H1 (cell line): ENCODE measurements around the gene REPS2. TPM values are rescaled to one million over a fixed set of nuclear protein-coding genes. Genes with fewer than 3 reads are reported as not detected.

Experiments
- CTCF ChIA-PET: fragments of 300-600 bp; sonication (Branson Sonifier 250); formaldehyde crosslinking; loops from one replicate; lab custom pipeline; 2021; ENCODE audit not compliant: partially characterized antibody; lab: Charles Lee
- POLR2A ChIA-PET: fragments of 300-600 bp; sonication (Branson Sonifier 250); formaldehyde crosslinking; loops from one replicate; lab custom pipeline; 2021; ENCODE audit warnings: inconsistent platforms; ENCODE audit not compliant: partially characterized antibody; lab: Charles Lee
- DNase-seq, 2 experiments: peaks; one replicate each; pipeline versions ENCODE4 v3.0.0 to v3.0.0-alpha.2; 2010 to 2022; ENCODE audit warnings: low spot score in 2 of 2, low read depth in 1 of 2, mixed read lengths in 1 of 2
- FAIRE-seq: peaks from 2 replicates; lab custom pipeline; 2011; peaks lifted over from hg19 to GRCh38; lab: Jason Lieb, UNC
- H2AFZ ChIP-seq: 2 replicates; pipeline ENCODE4 v1.8.1; 2012; ENCODE audit warnings: low read length, inconsistent platforms
- H2AK5ac ChIP-seq: 2 replicates; pipeline ENCODE4 v1.6.1; 2013; ENCODE audit warnings: low read depth, low read length
- H2BK120ac ChIP-seq: replicated peaks from 2 replicates; pipeline ENCODE3; 2013; ENCODE audit warnings: low read depth, low read length, inconsistent platforms
- H2BK12ac ChIP-seq: 2 replicates; pipeline ENCODE4 v1.6.1; 2013; ENCODE audit warnings: low read depth, low read length
- H2BK15ac ChIP-seq: 2 replicates; pipeline ENCODE4 v1.6.1; 2013; ENCODE audit warnings: low read length
- H2BK20ac ChIP-seq: 2 replicates; pipeline ENCODE4 v1.6.1; 2013; ENCODE audit warnings: low read length
- H2BK5ac ChIP-seq: 2 replicates; pipeline ENCODE4 v1.6.1; 2013; ENCODE audit warnings: low read depth, low read length
- H3K14ac ChIP-seq: 2 replicates; pipeline ENCODE4 v1.6.1; 2013; ENCODE audit warnings: inconsistent platforms; ENCODE audit not compliant: insufficient read length
- H3K18ac ChIP-seq: 2 replicates; pipeline ENCODE4 v1.6.1; 2013; ENCODE audit warnings: low read length; ENCODE audit errors: extremely low read depth
- H3K23ac ChIP-seq: 2 replicates; pipeline ENCODE4 v1.6.1; 2013; ENCODE audit warnings: inconsistent platforms; ENCODE audit not compliant: insufficient read length
- H3K23me2 ChIP-seq: 2 replicates; pipeline ENCODE4 v1.6.1; 2013; ENCODE audit warnings: low read depth, low read length
- H3K27ac ChIP-seq: 2 replicates; pipeline ENCODE4 v1.6.1; 2011; ENCODE audit warnings: low read depth, low read length, inconsistent platforms
- H3K27me3 ChIP-seq, 4 experiments: replicated peaks in 1 of 4; 1 replicate in 1 of 4; 2 replicates in 3 of 4; pipeline versions ENCODE4 v1.6.1 to v1.8.1; 2011 to 2013; ENCODE audit warnings: low read length in 3 of 4, mild to moderate bottlenecking in 3 of 4, inconsistent platforms in 2 of 4, mixed read lengths in 2 of 4, moderate library complexity in 1 of 4; ENCODE audit not compliant: control insufficient read depth in 3 of 4, insufficient read depth in 3 of 4; ENCODE audit errors: extremely low read depth in 1 of 4
- H3K36me3 ChIP-seq, 4 experiments: 2 replicates each; pipeline versions ENCODE4 v1.6.1 to v1.8.1; 2011 to 2013; ENCODE audit warnings: mild to moderate bottlenecking in 4 of 4, low read length in 3 of 4, moderate library complexity in 2 of 4, control low read depth in 1 of 4, inconsistent platforms in 1 of 4; ENCODE audit not compliant: insufficient read depth in 4 of 4, control insufficient read depth in 2 of 4
- H3K4ac ChIP-seq: replicated peaks from 2 replicates; pipeline ENCODE3; 2013; ENCODE audit warnings: low read length, low read depth, mixed read lengths, inconsistent platforms; ENCODE audit not compliant: insufficient read length
- H3K4me1 ChIP-seq, 4 experiments: replicated peaks in 1 of 4; 1 replicate in 1 of 4; 2 replicates in 3 of 4; pipeline versions ENCODE4 v1.6.1 to v1.8.1; 2011 to 2013; ENCODE audit warnings: low read length in 3 of 4, inconsistent platforms in 2 of 4, mixed read lengths in 1 of 4; ENCODE audit not compliant: insufficient read depth in 4 of 4, control insufficient read depth in 3 of 4
- H3K4me2 ChIP-seq, 2 experiments: 2 replicates each; pipeline versions ENCODE4 v1.6.1 to v1.8.1; 2011 to 2013; ENCODE audit warnings: low read depth in 2 of 2, low read length in 2 of 2, control low read depth in 1 of 2, inconsistent platforms in 1 of 2, mild to moderate bottlenecking in 1 of 2; ENCODE audit not compliant: insufficient read depth in 1 of 2
- H3K4me3 ChIP-seq, 4 experiments: fragments of 200-600, 300-600 bp in 1 of 4; sonication (generic), shearing (Covaris generic), sonication (Bioruptor Twin) in 1 of 4; 2 replicates each; pipeline versions ENCODE4 v1.5.1 to v1.8.1; 2011 to 2016; ENCODE audit warnings: low read length in 4 of 4, low read depth in 3 of 4, control low read depth in 2 of 4, inconsistent platforms in 2 of 4, mild to moderate bottlenecking in 2 of 4, mixed read lengths in 1 of 4, moderate library complexity in 1 of 4; ENCODE audit not compliant: insufficient read depth in 2 of 4; ENCODE audit errors: extremely low read depth in 1 of 4
- H3K56ac ChIP-seq: replicated peaks from 2 replicates; pipeline ENCODE3; 2013; ENCODE audit warnings: low read depth, mild to moderate bottlenecking, mixed read lengths, low read length, inconsistent platforms; ENCODE audit not compliant: insufficient read length
- H3K79me1 ChIP-seq: 2 replicates; pipeline ENCODE4 v1.6.1; 2013; ENCODE audit warnings: low read depth, low read length, control low read depth
- H3K79me2 ChIP-seq, 2 experiments: 2 replicates each; pipeline versions ENCODE4 v1.6.1 to v1.8.1; 2012 to 2013; ENCODE audit warnings: low read length in 2 of 2, mild to moderate bottlenecking in 2 of 2, inconsistent platforms in 1 of 2; ENCODE audit not compliant: insufficient read depth in 2 of 2, control insufficient read depth in 1 of 2
- H3K9ac ChIP-seq, 4 experiments: replicated peaks in 1 of 4; 1 replicate in 1 of 4; 2 replicates in 3 of 4; pipeline versions ENCODE4 v1.6.1 to v1.8.1; 2011 to 2013; ENCODE audit warnings: low read depth in 3 of 4, low read length in 3 of 4, control low read depth in 2 of 4, mild to moderate bottlenecking in 2 of 4, moderate library complexity in 2 of 4, inconsistent platforms in 1 of 4; ENCODE audit errors: extremely low read depth in 1 of 4
- H3K9me3 ChIP-seq, 2 experiments: 2 replicates each; pipeline versions ENCODE4 v1.6.1 to v1.8.1; 2012 to 2013; ENCODE audit warnings: mild to moderate bottlenecking in 2 of 2, moderate library complexity in 2 of 2, control low read depth in 1 of 2, inconsistent platforms in 1 of 2, low read depth in 1 of 2, low read length in 1 of 2, mixed read lengths in 1 of 2; ENCODE audit not compliant: insufficient read depth in 2 of 2
- H4K20me1 ChIP-seq, 2 experiments: replicated peaks in 1 of 2; 2 replicates each; pipeline versions ENCODE3 to v1.8.1; 2011 to 2013; ENCODE audit warnings: inconsistent platforms in 2 of 2, low read length in 2 of 2, mild to moderate bottlenecking in 1 of 2; ENCODE audit not compliant: insufficient read depth in 2 of 2, control insufficient read depth in 1 of 2
- H4K5ac ChIP-seq: 2 replicates; pipeline ENCODE4 v1.6.1; 2013; ENCODE audit warnings: low read length, low read depth, mixed read lengths, inconsistent platforms; ENCODE audit not compliant: insufficient read length
- H4K8ac ChIP-seq: 2 replicates; pipeline ENCODE4 v1.8.0; 2013; ENCODE audit warnings: mild to moderate bottlenecking, moderate library complexity, low read length, inconsistent platforms; ENCODE audit not compliant: insufficient read depth; ENCODE audit errors: extremely low read depth
- H4K91ac ChIP-seq: replicated peaks from 2 replicates; pipeline ENCODE3; 2013; ENCODE audit warnings: low read length, mixed read lengths, inconsistent platforms; ENCODE audit not compliant: insufficient read length
- CHD2 ChIP-seq: IDR thresholded peaks from 2 replicates; pipeline ENCODE4 v1.6.1; 2012; ENCODE audit warnings: low read length, improper control_type of control experiment
- WGBS, 2 experiments: shearing (Covaris generic) in 1 of 2; methylation state at CpG; one replicate each; pipeline versions ENCODE4 v1.1.6 to v1.1.7; 2013 to 2015; ENCODE audit warnings: low lambda C conversion rate in 2 of 2, mixed read lengths in 2 of 2, inconsistent platforms in 1 of 2, low coverage in 1 of 2, missing lambda C conversion rate in 1 of 2; ENCODE audit not compliant: insufficient replicate concordance in 2 of 2, insufficient coverage in 1 of 2, insufficient read length in 1 of 2; ENCODE audit errors: extremely low coverage in 1 of 2, missing lambda C conversion rate in 1 of 2; 5-methylcytosine and 5-hydroxymethylcytosine counted together
- polyA plus RNA-seq, 7 experiments: library from polyadenylated mRNA; depleted of rRNA in 3 of 7; stranded (reverse) in 5 of 7; unstranded in 2 of 7; fragments of >200 nt in 5 of 7; fragments of 200-250 nt in 2 of 7; gene quantifications; 1 replicate in 5 of 7; 2 replicates in 1 of 7; 4 replicates in 1 of 7; pipeline versions ENCODE4 v1.2.1 to v1.2.3, GENCODE V29; 2011 to 2013; ENCODE audit warnings: missing spikeins in 2 of 7, mixed read lengths in 2 of 7
- total RNA-seq: library from RNA; stranded (reverse); fragmentation: NEBNext Ultra II Directional; extraction: Animal tissue kit (Norgen Biotek cat#: 25700); gene quantifications from 2 replicates; pipeline ENCODE4 v1.2.1, GENCODE V29; 2021

REPS2 gene
- total and polyA plus RNA-seq, 2 of the 8 experiments (the other 6 are each of a cell fraction or from before 2014, with no cell fraction given), result 0.79 to 4.3 TPM

- no peak overlapping the region for H3K9ac ChIP-seq
- no peak overlapping the region for H2BK5ac ChIP-seq
- H3K36me3 ChIP-seq, result no peaks in the 10 kb centered on the region
- DNase-seq, result no peak
- H3K56ac ChIP-seq, result no peak overlapping the region
- TF ChIP-seq CHD2, result no peak
- no peak overlapping the region for H3K4ac ChIP-seq
- H3K4me1 ChIP-seq, result no peaks in the 10 kb centered on the region
- ChIA-PET POLR2A (no interaction called here), CTCF (interaction anchor here (0.8 to 6.4 kb wide), 20 partner anchors 10 to 220 kb away, joined by 3 to 78 read pairs (median 5); no protein-coding TSS in a partner anchor)
- H2BK20ac ChIP-seq, result no peak overlapping the region
- no peaks in the 10 kb centered on the region for H3K79me1 ChIP-seq
- H3K23me2 ChIP-seq, result no peaks in the 10 kb centered on the region
- H3K9me3 ChIP-seq, result no peaks in the 10 kb centered on the region
- no peak overlapping the region for H2BK12ac ChIP-seq
- no peak overlapping the region for H4K91ac ChIP-seq
- H4K8ac ChIP-seq, result no peak overlapping the region
- no peak overlapping the region for H3K23ac ChIP-seq
- no peak overlapping the region for H3K4me3 ChIP-seq
- H2BK120ac ChIP-seq, result no peak overlapping the region
- 74% methylated on average over 7 of the region's 7 CpGs; no CpG with 5 or more reads in 1 of the 2 experiments for WGBS, 2 experiments
- no peaks in the 10 kb centered on the region for H4K20me1 ChIP-seq
- no peak overlapping the region for H2AK5ac ChIP-seq
- H3K18ac ChIP-seq, result no peak overlapping the region
- H3K79me2 ChIP-seq, result no peaks in the 10 kb centered on the region
- no peak for FAIRE-seq
- no peak overlapping the region for H4K5ac ChIP-seq
- H3K14ac ChIP-seq, result no peak overlapping the region
- no peak overlapping the region for H3K27ac ChIP-seq
- H3K4me2 ChIP-seq, result no peak overlapping the region
- H2BK15ac ChIP-seq, result no peak overlapping the region
- no peak overlapping the region for H2AFZ ChIP-seq
- H3K27me3 ChIP-seq, result no peaks in the 10 kb centered on the region
Measured at GRCh38 chrX:17047224-17047623, 100.8 kb downstream of the REPS2 start.
